HG03196 (cell line): ENCODE data around the gene HBEGF.
"Not testable (repeated sequence)": the region's sequence is repeated elsewhere in the genome, so short reads cannot be mapped to it uniquely, and the experiment has no call there.

Source experiments
- ATAC-seq: cut with Tn5 transposase; IDR thresholded peaks from one replicate; pipeline ENCODE4 v1.9.1; 2021; ENCODE audit not compliant: unreplicated experiment

HBEGF gene

DNA sequence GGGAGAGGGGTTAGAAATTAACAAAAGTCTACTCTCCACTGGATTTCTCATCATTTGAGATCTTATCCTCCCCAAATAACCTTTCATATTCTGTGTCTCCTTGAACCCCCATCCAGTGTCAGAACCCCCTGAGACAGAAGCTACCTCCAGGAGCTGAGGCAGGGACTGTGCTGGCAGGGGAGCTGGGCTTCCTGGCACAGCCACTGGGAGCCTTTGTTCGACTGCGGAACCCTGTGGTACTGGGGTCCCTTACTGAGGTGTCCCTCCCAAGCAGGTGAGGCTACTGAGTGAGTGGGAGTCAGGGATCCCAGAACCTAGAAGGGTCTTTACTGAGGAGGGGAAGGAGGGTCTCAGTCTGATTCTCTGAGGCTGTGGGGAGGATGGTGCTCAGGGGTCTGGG is 15.5 kb upstream of the HBEGF start:
- ATAC-seq: no peak

DNA sequence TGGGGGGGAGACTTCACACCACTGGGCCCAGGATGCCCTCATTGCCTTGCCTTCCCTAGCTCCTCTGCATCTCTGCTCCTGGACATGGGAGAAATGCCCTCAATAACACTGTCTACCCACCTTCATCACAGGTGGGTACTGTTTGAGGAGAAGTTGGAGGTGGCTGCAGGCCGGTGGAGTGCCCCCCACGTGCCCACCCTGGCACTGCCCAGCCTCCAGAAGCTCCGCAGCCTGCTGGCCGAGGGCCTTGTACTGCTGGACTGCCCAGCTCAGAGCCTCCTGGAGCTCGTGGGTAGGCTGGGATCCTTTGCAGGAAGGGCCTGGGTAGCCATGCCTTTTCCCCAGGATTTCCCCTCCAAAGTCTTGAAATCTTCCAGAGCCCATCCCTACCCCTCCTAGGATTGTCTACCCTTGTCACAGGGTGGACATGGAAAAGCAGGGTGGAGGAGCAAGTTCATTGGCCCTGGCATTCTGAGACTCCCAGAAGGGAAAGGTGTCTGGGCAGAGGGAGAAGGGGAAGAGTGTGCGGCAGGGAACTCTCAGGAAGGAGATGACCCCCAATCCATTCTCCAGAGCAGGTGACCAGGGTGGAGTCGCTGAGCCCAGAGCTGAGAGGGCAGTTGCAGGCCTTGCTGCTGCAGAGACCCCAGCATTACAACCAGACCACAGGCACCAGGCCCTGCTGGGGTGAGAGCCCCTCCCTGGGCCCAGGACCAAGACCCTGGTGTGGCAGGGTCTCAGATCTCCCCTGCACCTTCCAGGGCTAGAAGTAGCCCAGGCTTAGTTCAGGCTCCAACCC is 14.5 kb upstream of the HBEGF start:
- no peak for ATAC-seq

DNA sequence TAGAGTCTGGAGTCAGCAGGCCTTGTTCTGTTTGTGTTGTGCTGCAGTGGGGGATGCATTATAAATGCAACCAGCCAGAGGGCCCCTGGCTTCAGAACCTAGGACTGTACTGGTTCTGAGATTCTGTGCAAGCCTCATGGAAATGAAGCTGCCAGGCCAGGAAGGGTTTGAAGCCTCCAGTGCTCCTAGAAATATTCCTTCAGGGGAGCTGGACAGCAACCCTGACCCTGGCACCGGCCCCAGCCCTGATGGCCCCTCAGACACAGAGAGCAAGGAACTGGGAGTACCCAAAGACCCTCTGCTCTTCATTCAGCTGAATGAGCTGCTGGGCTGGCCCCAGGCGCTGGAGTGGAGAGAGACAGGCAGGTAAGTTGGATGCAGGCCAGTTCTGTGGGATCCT is 13.7 kb upstream of the HBEGF start, which contains the start of gene SLC4A9:
Gene SLC4A9 (plus strand): TSS at position 94 of the 400 bp plus-strand sequence. CDS start 43 bp downstream, at position 137.
- ATAC-seq: no peak

DNA sequence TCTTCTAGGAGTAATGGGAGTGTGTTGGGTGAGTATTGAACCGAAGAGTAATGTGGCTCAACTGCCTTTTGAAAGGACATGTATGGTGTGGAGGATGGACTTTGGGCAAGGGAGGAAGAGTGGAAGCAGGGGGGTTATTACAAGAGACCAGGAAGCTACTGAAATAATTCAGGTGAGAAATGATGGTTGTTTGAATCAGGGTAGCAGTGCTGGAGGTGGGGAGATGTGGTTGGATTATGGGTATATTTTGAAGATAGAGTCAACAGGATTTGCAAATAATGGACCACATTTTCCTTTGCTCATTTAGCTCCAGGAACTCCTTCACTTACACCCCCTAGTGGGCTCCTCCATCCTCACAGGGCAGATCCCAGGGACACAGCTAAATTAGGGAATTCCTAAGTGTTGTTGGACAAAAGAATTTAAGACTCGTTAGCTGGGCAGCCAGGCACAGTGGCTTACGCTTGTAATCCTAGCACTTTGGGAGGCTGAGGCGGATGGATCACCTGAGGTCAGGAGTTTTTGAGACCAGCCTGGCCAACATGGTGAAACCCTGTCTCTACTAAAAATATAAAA is 12.4 kb upstream of the HBEGF start:
- no peak for ATAC-seq

DNA sequence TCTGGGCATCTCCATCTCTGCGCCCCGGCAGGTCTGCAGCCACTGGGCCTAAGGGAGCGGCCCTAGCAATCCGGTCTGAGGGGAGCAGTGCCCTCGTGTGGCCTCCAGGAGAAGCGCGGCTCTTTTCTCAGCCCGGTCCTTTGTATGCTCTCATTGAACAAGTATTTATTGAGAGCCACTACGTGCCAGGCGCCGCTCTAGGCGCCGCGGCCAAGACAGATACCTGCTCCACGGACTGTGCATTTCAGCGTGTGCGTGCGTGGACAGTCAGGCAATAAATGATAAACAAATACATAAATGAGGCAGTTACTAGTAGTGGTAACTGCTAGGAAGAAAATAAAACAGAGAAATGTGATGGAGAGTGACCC is 11.3 kb upstream of the HBEGF start:
- peak; percentile 85 for ATAC-seq

DNA sequence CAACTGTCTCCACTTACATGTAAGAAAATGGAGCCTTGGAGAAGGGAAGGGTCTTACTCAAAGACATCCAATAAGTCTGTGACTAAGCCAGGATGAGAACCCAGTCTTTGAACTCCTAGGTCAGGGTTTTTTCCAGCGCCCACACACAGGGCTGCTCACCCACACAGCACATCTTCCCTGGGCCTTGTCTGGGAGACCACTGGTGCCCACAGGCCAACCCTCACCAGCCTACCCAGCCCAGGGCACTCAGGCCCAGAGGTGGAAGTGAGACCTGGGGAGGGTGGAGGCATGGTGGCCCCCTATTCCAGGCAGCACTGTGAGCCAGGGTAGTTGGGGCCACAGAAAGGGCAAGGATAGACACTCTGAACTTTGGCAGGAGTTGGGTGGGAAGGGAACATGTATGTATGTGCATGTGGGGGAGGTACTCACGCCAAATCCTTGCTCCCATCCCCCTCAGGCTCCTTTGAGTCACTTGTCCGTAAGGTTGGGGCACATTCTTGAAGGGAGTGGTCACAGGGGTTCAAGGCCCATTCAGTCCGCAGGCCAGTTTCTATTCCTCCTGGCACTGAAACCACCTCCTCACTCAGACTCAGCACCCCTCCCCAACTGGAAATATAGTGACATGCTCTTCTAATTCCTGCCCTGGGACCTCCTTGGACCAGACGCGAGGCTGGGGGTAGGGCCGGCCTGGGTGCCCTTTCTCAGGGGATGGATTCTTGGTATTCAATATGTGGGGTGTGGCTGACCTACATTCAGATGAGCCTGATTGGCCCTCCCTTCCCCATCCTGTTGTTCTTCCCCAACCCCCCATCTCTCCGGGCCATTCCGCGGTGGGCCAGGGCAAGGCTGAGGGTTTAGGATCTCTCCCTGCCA is 10.7 kb upstream of the HBEGF start:
- no peak for ATAC-seq

DNA sequence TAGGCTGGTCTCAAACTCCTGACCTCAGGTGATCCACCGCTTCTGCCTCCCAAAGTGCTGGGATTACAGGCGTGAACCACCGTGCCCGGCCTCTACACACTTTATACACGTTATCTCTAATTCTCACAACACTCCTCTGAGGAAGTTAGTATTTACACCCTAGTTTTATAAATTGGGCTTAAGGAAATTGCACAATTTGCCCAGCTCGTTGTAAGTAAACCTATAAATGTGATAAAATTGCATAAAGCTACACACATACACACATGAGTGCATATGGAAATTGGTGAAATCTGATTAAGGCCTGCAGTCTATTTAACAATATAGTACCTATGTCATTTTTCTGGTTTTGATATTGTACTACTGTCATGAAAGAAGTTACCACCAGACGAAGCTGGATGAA is 9.1 kb upstream of the HBEGF start:
- no peak for ATAC-seq

DNA sequence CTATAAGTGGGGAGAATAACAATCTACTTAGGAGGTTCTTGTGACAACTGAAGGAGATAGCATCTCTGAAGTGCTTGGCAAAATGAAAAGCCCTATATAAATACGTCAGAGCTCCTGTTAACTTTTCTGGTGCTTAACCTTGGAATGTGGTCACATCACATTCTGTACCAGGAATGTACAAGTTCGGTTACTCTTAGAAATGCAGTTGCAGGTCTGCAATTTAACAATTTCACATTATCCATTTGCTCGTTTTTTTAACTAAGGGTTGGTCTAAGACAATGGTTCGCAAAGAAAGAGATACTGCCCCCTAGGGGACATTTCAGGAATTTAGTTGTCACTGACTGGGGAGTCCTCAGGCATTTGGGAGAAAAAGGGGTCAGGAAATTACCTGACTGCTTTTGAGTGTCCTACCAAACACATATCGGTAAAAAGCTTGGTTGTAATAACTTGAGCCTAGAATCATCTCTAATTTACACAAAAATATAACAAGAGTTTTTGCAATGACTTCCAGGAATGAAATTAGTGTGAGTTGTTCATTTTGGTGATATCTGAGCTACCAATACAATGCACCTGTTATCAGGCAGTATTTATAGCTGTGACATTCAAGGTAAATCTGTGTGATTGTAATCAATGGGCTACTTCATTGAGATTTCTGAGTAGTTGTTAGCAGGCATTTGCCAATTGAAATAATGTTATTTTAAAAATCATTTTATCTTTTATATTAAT is 5.4 kb upstream of the HBEGF start:
- no peak for ATAC-seq

DNA sequence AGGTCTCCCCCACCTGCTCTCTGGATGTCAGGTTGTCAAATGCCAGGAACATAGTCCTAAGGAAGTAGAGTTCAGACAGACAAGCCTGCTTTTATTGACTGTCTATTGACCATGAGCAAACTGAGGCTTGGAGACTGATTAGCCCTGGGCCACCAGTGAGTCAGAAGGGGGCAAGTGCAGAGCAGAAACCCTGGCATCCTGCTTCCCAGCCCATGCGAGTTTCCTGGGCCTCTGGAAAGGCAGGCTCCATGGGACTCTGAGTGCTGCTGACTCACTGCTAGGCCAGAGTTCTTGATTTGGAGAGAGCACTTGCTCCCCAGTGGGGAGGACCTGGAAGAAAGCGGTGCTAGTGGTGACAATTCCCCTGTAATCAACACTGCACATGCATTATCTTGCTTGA is 2.8 kb upstream of the HBEGF start:
- ATAC-seq: no peak

DNA sequence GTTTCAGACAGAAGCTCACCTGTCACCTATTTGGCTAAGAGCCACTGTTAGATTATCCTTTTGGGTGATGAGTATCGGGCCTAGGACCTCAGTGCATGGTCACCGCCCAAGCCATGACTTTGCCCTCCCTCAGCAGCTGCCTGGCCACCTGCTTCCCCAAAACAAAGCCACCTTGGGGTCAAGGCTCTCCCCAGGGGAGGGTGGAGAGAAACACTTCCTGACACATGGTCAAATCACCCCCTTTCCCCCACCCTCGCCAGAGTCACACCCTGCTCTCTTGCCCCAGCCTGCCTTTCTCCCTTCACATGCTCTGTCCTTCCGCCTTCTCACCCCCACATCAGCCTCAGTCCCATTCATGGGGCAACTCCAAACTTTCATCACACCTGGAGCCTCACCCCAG is 1.7 kb upstream of the HBEGF start:
- no peak for ATAC-seq

DNA sequence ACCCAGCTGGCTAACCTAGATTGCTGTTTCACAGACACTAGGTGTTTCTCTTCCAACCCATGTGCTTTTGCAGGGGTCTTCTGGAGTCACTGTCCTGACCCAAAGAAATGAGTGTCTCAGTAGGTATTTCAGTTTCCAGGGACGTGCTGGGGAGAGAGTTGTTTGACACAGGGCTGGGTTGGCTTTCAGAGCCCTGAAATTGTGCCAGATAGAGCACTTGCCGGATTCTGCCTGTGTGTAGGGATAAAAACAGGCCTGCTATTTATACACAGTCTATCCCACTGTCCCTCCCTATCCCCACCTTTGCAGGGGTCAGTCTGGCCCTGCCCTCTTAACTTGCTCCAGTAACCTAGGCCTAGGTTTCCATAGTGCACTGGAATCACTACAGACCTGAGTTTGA is 957 bp upstream of the HBEGF start:
- no peak for ATAC-seq

DNA sequence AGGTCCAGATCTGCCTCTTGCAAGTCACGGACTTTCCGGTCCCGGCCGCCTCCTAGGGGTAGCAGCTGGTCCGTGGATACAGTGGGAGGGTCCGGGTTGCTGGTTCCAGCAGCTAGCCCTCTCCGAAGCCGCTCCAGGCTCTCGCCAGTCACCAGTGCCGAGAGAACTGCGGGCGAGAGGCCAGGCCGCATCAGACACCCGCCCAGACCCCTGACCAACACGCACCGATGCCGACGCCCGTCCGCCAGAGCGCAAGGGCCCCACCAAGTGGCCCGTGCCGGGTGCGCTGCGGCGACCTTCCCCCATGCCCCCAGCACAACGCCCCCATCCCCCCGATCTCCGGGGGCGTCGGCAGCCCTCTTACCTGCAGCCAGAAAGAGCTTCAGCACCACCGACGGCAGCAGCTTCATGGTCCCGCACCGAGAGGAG is 470 bp downstream of the HBEGF start:
- ATAC-seq: peak; percentile 11

DNA sequence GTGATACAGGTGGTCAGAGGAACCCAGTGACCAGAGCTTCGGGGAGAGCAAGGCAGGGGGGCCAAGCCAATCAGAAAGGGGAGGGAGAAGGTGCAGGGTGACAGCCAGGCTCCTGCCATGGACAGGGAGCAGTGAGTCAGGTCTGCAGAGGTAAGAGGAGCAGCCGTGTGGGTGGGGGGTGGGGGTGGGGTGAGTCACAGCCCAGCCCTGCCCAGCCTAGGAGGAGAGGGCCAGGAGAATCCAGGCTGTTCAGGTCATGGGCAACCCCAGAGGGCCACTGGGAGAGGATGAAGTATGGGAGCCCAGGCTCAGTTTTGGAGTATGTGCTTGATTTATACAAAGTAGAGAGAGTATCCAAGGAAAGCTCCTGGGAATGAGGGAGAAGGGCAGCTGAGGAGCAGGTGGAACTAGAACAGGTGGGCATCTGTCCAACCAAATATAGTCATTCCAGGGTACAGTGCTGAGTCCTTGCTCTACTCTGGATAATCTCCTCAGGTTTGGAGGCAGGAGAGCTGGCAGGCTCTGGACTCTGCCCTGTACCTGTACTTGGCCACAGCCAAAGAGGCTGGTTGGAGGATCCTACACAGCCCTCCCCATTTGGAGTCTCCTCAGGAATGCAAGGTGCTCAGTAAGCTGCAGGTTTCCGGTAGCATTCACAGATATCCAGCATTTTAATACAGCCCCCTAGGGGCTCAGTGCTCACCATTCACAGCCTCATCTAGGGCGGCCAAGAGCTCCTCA is 1.6 kb downstream of the HBEGF start:
- ATAC-seq: no peak

DNA sequence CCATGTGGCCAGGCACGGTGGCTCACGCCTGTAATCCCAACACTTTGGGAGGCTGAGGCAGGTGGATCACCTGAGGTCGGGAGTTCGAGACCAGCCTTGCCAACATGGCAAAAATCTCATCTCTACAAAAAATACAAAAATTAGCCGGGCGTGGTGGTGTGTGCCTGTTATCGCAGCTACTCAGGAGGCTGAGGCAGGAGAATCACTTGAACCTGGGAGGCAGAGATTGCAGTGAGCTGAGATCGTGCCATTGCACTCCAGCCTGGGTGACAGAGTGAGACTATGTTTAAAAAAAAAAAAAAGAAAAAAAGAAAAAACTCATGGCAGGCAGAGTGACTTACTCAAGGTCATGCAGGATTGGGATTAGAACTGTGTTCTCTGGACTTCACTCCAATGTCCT is 2.6 kb downstream of the HBEGF start:
- ATAC-seq: not testable (repeated sequence)

DNA sequence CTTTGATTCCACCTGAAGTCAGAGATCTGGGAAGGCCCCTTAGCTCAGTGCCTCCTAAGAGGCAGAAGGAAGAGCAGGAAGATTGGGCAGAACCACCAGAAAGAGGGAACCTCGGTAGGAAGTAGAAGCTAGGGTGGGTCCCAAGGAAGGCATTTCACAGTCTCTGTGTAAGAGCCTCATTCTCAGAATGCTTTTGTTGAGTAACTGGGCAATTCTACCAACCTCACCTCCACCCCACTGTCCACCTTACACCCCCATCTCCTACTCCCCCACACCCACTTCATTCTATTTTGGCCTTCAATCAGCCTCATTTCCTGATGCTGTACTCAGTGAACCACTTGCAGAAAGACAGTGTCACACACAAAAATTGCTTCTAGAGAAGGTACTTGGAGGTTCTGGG is 3.5 kb downstream of the HBEGF start:
- no peak for ATAC-seq

DNA sequence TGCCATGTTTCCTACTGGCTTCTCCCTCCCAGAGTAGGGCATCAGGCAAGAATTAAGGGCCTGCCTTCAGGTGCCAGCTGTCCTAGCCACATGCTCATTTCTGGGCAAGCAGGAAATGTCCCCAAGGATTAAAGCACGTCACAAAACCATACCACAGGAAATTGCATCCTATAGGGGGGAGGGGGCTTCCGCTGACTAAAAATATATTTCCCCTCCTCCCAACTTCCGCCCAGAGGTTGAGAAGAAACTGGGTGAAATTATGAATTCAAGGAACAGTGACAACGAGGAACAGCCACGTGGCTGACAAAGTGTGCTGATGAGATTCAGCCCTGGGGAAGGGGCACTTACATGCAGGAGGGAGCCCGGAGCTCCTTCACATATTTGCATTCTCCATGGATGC is 4.1 kb downstream of the HBEGF start:
- no peak for ATAC-seq

DNA sequence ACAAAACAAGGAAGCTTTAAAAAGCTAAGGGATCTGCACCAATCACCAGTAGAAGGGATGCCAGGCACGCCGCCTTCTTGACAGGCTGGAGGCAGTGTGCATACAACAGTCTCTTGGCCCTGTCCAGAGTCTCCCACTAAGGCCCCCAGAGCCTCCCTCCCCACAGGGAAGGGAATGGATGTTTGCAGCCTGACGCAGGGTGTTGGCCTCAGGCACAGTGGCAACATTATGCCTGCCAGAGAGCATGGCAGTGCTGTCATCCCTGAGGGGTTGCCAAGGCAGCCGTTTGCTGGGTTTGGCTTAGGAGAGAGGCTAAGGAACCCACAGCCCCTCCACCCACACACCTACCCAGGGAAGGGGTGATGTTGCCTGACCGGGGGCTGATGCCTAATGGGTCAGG is 4.8 kb downstream of the HBEGF start:
- no peak for ATAC-seq

DNA sequence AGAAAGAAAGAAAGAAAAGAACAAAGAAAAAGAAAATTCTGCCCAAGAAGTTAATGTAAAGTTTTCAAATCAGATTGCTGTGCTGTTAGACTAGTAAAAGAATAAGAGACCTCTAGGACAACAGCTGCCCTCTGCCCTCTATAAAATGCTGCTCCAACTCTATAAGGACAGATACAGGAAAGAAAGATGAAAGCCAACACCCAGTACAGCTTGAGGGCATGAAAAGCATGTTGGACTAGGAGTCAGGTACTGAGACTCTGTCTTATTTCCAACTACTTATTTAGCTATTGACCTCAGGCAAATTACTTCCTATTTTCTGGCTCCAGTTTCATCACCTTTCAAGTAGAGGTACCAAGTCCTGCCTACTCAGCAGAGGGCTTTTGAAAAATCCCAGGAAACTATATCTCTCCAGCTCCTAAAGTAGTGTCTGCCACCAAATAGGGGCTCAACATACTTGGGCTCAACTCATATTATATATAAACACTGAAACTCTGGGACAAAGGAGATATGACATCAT is 5.7 kb downstream of the HBEGF start:
- no peak for ATAC-seq

DNA sequence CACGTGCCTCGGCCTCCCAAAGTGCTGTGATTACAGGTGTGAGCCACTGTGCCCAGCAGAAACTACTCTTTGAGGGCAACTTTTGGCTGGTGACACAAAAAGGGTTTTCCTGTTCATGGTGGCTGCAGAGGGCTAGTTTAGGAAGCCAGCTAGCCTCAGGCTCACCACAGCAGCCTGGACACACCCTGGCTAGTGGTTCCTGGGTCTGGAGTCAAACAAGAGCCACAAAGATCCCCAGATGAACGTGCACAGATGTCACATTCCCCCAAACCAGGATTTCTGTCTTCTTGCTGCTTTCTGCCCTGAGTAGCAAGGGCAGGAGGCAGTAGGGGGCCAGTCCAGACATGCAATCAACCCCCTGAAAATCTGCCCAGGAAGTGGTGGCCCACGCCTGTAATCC is 6.8 kb downstream of the HBEGF start:
- ATAC-seq: no peak

DNA sequence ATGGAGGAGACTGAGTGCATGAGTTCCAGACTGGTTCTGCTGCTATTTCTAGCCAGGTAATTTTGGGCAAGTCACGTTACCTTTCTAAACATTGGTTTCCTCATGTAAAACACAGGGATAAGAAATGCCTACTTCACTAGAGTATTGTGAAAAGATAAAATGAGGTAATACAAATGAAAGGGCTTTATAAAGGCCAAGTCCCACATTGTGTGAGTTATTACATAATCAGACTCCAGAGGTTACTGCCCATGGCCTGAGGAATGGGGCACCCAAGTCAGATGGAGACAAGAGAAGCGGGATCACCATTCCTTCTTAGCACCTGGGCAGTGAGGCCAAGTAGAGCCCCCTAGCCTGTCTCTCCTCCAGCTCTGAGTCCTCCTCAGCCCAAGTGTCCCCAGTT is 7.5 kb downstream of the HBEGF start:
- ATAC-seq: no peak
